ENCODE data around the gene PCDH12.

DNA sequence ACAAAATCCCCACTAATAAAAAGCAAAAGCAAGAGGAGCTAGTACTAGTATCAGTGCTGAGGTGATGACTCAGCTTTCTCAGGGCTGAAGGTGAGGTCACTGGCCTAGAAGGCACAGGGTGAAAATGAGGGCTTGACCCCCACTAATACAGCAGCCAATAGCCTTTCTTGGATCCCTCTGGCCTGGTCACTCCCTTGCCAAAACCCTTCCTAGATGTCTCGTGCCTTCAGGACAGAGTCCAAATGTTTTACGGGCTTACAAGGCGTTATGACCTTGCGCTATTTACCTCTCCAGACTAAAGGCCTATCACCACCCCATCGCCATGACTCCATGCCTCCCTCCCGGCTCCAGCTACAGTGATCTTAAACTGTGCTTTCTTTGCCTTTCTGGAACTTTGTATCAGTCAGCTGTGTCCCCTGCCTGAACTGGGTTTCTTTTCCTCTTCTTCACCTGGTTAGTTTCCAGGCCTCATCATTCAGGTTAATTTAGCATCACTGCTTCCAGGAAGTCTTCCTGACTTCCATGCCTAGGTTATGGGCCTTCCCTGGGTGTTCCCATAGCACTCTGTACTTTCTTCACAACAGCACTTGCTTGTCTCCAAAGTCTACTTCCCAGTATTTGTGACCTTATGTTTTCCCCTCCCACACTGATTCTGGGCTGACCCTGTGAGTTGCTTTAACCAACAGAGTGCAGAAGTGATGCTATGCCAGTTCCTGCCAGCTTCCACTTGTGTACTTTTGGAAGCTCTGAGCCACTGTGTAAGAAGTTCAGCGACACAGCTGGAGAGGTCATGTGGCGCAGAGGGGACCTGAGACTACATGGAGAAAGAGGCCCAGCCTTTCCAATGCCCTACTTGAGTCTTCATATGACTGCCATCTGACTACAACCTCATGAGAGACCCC, 38.5 kb downstream of the PCDH12 start:
- TF ChIP-seq POLR2A (IDR thresholded peaks at IDR 0.05) (no peak), POLR2AphosphoS5 (IDR thresholded peaks at IDR 0.05) (no peak)
- TF ChIP-seq, protein P1, sequence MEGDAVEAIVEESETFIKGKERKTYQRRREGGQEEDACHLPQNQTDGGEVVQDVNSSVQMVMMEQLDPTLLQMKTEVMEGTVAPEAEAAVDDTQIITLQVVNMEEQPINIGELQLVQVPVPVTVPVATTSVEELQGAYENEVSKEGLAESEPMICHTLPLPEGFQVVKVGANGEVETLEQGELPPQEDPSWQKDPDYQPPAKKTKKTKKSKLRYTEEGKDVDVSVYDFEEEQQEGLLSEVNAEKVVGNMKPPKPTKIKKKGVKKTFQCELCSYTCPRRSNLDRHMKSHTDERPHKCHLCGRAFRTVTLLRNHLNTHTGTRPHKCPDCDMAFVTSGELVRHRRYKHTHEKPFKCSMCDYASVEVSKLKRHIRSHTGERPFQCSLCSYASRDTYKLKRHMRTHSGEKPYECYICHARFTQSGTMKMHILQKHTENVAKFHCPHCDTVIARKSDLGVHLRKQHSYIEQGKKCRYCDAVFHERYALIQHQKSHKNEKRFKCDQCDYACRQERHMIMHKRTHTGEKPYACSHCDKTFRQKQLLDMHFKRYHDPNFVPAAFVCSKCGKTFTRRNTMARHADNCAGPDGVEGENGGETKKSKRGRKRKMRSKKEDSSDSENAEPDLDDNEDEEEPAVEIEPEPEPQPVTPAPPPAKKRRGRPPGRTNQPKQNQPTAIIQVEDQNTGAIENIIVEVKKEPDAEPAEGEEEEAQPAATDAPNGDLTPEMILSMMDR (IDR thresholded peaks at IDR 0.05 in 8 of 11, conservative IDR thresholded peaks at IDR 0.05 in 3 of 11), result no peak

Data from spleen (tissue), 7 donors.